SU-DHL-6 (cell line): ENCODE measurements around the gene NTM.

ENCODE experiments used
- H2AFZ ChIP-seq: fragments of 200-600 bp; sonication (generic); 2 replicates; pipeline ENCODE4 v1.6.1; 2014; ENCODE audit warnings: low read depth, mild to moderate bottlenecking, moderate library complexity, mixed read lengths, antibody characterized with exemption, low read length; ENCODE audit not compliant: severe bottlenecking
- H3F3A ChIP-seq: fragments of 200-600 bp; shearing (Covaris generic); 2 replicates; pipeline ENCODE4 v1.6.0; 2016; ENCODE audit warnings: antibody characterized with exemption, mild to moderate bottlenecking; ENCODE audit not compliant: insufficient read depth
- H3K27ac ChIP-seq: fragments of 200-600 bp; sonication (generic); 2 replicates; pipeline ENCODE4 v1.5.1; 2016; ENCODE audit warnings: low read depth, mild to moderate bottlenecking, low read length, moderate library complexity, mixed read lengths
- H3K27me3 ChIP-seq: fragments of 200-600 bp; sonication (generic), shearing (Covaris generic); 2 replicates; pipeline ENCODE4 v1.6.0; 2014; ENCODE audit warnings: mild to moderate bottlenecking, low read length
- H3K36me3 ChIP-seq: fragments of 200-600 bp; sonication (generic); 2 replicates; pipeline ENCODE4 v1.6.1; 2014; ENCODE audit warnings: mild to moderate bottlenecking, low read length, mixed read lengths
- H3K4me2 ChIP-seq: fragments of 300-600, 200-600 bp; shearing (Covaris generic), sonication (generic); 2 replicates; pipeline ENCODE4 v1.6.0; 2014; ENCODE audit warnings: low read length, low read depth, mild to moderate bottlenecking; ENCODE audit not compliant: poor library complexity, severe bottlenecking
- H3K4me3 ChIP-seq: fragments of 200-600 bp; sonication (generic); 2 replicates; pipeline ENCODE4 v1.5.1; 2014; ENCODE audit warnings: antibody characterized with exemption, low read length, mild to moderate bottlenecking, mixed read lengths; ENCODE audit not compliant: insufficient read depth, poor library complexity, severe bottlenecking
- H3K79me2 ChIP-seq: fragments of 200-600 bp; sonication (generic); 2 replicates; pipeline ENCODE4 v1.6.1; 2014; ENCODE audit warnings: mild to moderate bottlenecking, low read length, moderate library complexity; ENCODE audit not compliant: insufficient read depth
- H3K9ac ChIP-seq: fragments of 200-600 bp; sonication (generic); 2 replicates; pipeline ENCODE4 v1.7.0; 2014; ENCODE audit warnings: mild to moderate bottlenecking, low read length
- H3K9me2 ChIP-seq: fragments of 200-600 bp; sonication (generic); replicated peaks from 2 replicates; pipeline ENCODE4 v1.6.1; 2014; ENCODE audit warnings: low read length; ENCODE audit not compliant: insufficient read depth
- H3K9me3 ChIP-seq: fragments of 200-600 bp; sonication (generic); 2 replicates; pipeline ENCODE4 v1.6.1; 2014; ENCODE audit warnings: low read length, mixed read lengths; ENCODE audit not compliant: insufficient read depth
- H4K20me1 ChIP-seq: fragments of 200-600 bp; sonication (generic); 2 replicates; pipeline ENCODE4 v1.6.1; 2014; ENCODE audit warnings: low read depth, mild to moderate bottlenecking, antibody characterized with exemption, low read length, moderate library complexity, mixed read lengths
- EZH2phosphoT487 ChIP-seq: fragments of 200-600 bp; sonication (generic), shearing (Covaris generic); conservative IDR thresholded peaks from 2 replicates; pipeline ENCODE4 v1.6.1; 2018; ENCODE audit warnings: mild to moderate bottlenecking, antibody characterized with exemption, low read length, moderate library complexity, mixed read lengths
- TF ChIP-seq, protein P1 (sequence below): fragments of 200-600 bp; sonication (generic); IDR thresholded peaks from one replicate; pipeline ENCODE4 v1.5.1; 2017; ENCODE audit warnings: antibody characterized with exemption, mild to moderate bottlenecking, low read length, moderate library complexity; ENCODE audit not compliant: insufficient read depth, poor library complexity, severe bottlenecking

NTM gene

DNA sequence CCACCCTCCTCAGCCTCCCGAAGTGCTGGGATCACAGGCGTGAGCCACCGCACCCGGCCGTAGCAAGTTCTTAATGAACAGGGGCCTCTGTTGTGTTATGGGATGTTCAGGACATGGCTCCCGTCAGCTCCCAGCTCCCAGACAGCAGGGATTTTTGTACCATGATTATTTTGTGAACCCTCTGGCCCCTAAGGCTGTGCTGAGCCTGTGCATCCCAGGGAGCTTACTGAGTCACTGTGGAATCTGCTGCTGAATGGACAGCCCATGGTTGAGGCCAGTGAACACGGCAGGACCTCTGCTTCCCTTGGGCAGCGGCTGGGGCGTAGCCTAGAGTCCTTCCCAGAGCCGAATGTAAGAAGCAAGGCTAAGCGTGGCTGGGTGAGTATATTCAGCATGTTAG, 245.2 kb downstream of the NTM start:
- Histone ChIP-seq H3K4me3 (no peak overlapping the region), H3K9me3 (no peaks in the 10 kb centered on the region), H3K27me3 (no peaks in the 10 kb centered on the region), H3K27ac (no peak overlapping the region), H3K36me3 (no peaks in the 10 kb centered on the region), H4K20me1 (no peaks in the 10 kb centered on the region), H3F3A (no peaks in the 10 kb centered on the region), H3K9ac (no peak overlapping the region), H2AFZ (no peak overlapping the region), H3K79me2 (no peaks in the 10 kb centered on the region), H3K9me2 (no peaks in the 10 kb centered on the region), H3K4me2 (no peak overlapping the region)
- TF ChIP-seq, protein P1, sequence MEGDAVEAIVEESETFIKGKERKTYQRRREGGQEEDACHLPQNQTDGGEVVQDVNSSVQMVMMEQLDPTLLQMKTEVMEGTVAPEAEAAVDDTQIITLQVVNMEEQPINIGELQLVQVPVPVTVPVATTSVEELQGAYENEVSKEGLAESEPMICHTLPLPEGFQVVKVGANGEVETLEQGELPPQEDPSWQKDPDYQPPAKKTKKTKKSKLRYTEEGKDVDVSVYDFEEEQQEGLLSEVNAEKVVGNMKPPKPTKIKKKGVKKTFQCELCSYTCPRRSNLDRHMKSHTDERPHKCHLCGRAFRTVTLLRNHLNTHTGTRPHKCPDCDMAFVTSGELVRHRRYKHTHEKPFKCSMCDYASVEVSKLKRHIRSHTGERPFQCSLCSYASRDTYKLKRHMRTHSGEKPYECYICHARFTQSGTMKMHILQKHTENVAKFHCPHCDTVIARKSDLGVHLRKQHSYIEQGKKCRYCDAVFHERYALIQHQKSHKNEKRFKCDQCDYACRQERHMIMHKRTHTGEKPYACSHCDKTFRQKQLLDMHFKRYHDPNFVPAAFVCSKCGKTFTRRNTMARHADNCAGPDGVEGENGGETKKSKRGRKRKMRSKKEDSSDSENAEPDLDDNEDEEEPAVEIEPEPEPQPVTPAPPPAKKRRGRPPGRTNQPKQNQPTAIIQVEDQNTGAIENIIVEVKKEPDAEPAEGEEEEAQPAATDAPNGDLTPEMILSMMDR: no peak
- no peak for TF ChIP-seq EZH2phosphoT487

DNA sequence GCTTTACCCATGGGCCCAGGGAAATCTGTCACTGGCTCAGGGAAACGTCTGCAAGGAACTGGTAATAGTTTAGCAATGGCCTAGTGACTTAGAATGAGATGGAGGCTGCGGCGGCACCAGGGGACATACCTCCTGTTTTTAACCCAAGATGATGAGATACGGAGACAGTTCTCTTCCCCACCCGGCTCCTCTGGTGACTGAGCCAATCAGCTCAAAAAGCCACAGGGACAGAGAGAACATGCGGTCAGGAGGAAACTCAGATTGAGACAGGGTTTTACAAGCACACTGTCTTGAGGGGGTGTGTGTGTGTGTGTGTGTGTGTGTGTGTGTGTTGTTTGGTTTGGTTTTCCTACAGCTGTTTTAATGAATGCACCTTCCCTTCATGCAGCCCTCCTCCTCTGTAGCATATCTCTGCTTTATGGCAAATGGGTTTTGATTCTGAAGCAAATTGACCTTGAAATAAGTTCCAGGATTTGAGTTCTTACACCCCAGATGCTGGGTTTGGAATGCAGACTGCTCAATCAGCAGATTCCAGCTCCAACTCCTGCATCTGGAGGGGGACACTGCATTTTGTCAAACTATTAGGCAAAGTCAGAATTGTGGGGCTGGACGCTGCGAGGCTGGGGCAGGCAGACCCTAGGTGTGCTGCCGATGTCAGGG, 246.2 kb downstream of the NTM start:
- Histone ChIP-seq H2AFZ (no peak overlapping the region), H3K79me2 (no peaks in the 10 kb centered on the region), H3K9me2 (no peaks in the 10 kb centered on the region), H3K36me3 (no peaks in the 10 kb centered on the region), H3K27ac (no peak overlapping the region), H3K27me3 (no peaks in the 10 kb centered on the region), H4K20me1 (no peaks in the 10 kb centered on the region), H3K4me3 (no peak overlapping the region), H3K9ac (no peak overlapping the region), H3K9me3 (no peaks in the 10 kb centered on the region), H3F3A (no peaks in the 10 kb centered on the region), H3K4me2 (no peak overlapping the region)
- TF ChIP-seq, protein P1: no peak
- TF ChIP-seq EZH2phosphoT487: no peak

DNA sequence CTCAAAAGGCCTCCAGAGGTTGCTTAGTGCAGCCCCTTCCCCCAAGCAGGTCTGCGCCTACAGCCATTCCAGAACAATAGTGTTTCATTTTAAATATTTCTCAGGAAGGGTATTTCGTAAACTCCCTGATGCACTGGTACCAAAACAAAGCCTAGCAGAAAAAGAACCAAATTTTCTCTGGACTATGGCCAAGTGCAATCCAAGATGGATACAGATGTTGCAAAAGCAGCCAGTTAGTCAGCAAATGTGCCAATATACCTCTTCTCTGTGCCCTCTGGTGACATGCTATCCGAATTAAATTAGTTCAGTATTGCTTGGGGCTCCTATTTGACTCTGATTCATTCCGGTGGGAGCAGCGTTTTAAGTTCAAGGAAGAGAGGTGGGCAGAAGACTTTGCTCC, 247.8 kb downstream of the NTM start:
- H3K27ac ChIP-seq: no peak overlapping the region
- no peaks in the 10 kb centered on the region for H3K27me3 ChIP-seq
- no peaks in the 10 kb centered on the region for H3F3A ChIP-seq
- no peaks in the 10 kb centered on the region for H3K9me3 ChIP-seq
- H3K9ac ChIP-seq: no peak overlapping the region
- TF ChIP-seq, protein P1: no peak
- TF ChIP-seq EZH2phosphoT487: no peak
- H2AFZ ChIP-seq: no peak overlapping the region
- H3K79me2 ChIP-seq: no peaks in the 10 kb centered on the region
- H3K36me3 ChIP-seq: no peaks in the 10 kb centered on the region
- H3K9me2 ChIP-seq: no peaks in the 10 kb centered on the region
- H3K4me2 ChIP-seq: no peak overlapping the region
- no peaks in the 10 kb centered on the region for H4K20me1 ChIP-seq
- no peak overlapping the region for H3K4me3 ChIP-seq
